ENCODE results near the gene ANAPC5. TPM values are rescaled to one million over a fixed set of nuclear protein-coding genes. Genes with fewer than 3 reads are reported as not detected.

Gene ANAPC5
- total RNA-seq (2014; rRNA removed; shearing (Covaris generic)), result 135 and 142 TPM in 2 replicates

DNA sequence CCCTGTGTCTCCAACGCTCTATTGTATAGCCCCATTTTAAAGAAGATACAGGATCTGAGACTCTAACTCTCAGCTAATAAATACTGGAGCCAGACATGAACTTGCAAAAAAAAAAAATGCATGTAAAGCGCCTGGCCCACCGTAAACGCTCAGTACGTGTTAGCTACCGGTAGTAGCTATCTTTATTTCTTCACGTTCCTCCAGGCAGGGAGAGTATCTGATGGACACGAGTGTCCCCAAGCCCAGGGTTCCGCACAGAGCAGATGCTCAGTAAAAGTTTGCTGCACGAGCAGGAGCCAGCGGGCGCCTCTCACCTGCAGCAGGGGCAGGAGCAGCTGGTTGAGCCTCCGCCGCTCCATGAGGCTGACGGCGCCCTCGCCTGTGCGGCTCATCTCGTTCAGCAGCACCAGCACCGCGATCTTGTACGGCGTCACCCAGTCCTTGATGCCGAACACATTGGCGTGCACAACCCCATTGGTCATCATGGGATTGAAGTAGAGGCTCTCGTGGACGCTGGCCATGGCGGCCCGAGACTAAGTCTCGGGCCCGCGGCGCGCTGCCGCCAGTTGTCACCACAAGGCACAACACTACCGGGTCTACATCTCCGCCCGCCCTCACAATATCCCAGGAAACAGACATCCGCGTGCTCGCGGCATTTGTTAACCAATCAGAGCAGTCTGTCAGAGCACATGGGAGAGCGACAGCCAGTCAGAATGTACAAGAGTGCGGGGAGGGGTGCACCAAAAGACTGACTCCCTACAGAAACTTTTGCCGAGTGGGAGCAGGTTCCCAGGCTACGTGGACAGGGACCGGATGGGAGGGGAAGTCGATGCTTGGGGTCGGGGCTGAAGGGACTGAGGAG lies at the start of gene ANAPC5:
ANAPC5 (minus strand) TSS at position 592 of the 862 bp plus-strand sequence; CDS start at position 521, 71 bp downstream.

GRCh38 chr12:121399391-121400331 lies 47.5 kb upstream of the ANAPC5 start, which contains the start of gene RNF34:
RNF34 (plus strand) TSS chr12:121400118; CDS start chr12:121400213, 95 bp downstream.

DNA sequence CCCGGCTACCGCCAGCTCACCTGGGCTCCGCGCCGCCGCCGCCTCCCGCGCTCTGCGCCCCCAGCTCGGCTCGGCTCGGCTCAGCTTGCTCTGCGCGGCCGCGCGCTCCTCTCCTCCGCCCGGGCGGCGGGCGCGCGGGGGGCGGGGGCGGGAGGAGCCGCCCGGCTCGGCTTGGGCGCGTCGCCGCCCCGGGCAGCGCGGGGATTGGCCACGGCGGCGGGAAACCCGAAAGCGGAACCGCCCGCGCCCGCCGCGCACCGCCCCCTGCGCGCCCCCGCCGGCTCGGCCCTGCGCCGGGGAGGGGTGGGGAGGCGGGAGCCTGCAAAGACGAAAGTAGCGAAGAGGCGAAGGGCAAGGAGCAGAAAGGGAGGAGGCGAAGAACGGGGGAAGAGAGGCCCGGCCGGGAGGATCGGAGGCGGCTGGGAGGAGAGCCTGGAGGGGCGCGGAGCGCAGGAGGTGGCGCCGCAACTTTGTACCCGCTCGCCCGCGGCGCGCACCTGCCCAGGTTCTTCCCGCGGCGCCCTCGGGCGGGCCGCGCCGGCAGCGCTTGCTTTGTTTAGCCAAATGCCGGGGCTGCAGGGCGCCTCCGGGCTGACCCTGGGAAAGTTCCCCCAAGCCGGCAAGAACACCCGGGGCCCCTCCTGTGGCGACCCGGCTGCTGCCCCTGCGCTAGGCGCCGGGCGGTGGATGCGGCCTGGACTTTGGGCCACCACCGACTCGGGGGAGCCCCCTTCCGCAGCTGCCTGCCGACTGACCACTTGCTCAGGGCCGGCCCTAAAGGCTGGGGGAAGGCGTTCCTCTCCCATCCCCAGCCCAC lies 55.4 kb downstream of the ANAPC5 start, which contains the start of gene CAMKK2:
CAMKK2 (minus strand) TSS at position 92 of the 817 bp plus-strand sequence. CDS start 22,183 bp downstream, outside the sequence.

Other genes with a start within 250 kb of the ANAPC5 start
- gene P2RX7, start 219.5 kb downstream of the ANAPC5 start, total RNA-seq (2014; rRNA removed; shearing (Covaris generic)), result 0.19 and 0.75 TPM in 2 replicates
- 3.5 and 5.0 TPM in 2 replicates for gene P2RX4, start 142.3 kb downstream of the ANAPC5 start, total RNA-seq (2014; rRNA removed; shearing (Covaris generic))
- 11.0 and 11.8 TPM in 2 replicates for gene CAMKK2, start 55.7 kb downstream of the ANAPC5 start, total RNA-seq (2014; rRNA removed; shearing (Covaris generic))
- 44.7 and 67.2 TPM in 2 replicates for gene RNF34, start 47.7 kb upstream of the ANAPC5 start, total RNA-seq (2014; rRNA removed; shearing (Covaris generic))
- gene KDM2B, start 228.6 kb upstream of the ANAPC5 start, total RNA-seq (2014; rRNA removed; shearing (Covaris generic)), result 26.3 and 41.8 TPM in 2 replicates